SK-N-SH (cell line): ENCODE data around the gene TFAP2D. TPM values are rescaled to one million over a fixed set of nuclear protein-coding genes. Genes with fewer than 3 reads are reported as not detected.

ENCODE experiments used
- CTCF ChIA-PET: fragments of 300-600, 350-600 bp; formaldehyde crosslinking; extraction: SDS; loops from one replicate; lab custom pipeline; 2021; lab: Yijun Ruan, JAX
- POLR2A ChIA-PET: fragments of 350-600 bp; sonication (Branson Sonifier 250); formaldehyde crosslinking; extraction: SDS; loops from one replicate; lab custom pipeline; 2020; ENCODE audit warnings: antibody characterized with exemption, inconsistent platforms; lab: Yijun Ruan, JAX
- DNase-seq: peaks from one replicate; pipeline ENCODE4 v3.0.0; 2012
- H2AFZ ChIP-seq: fragments of 200-600 bp; sonication (generic); 2 replicates; pipeline ENCODE4 v1.8.1; 2016; ENCODE audit warnings: antibody characterized with exemption, mild to moderate bottlenecking, low read depth
- H3F3A ChIP-seq: fragments of 200-600 bp; sonication (generic); replicated peaks from 2 replicates; pipeline ENCODE3; 2016; ENCODE audit warnings: antibody characterized with exemption, mild to moderate bottlenecking; ENCODE audit not compliant: insufficient read depth
- H3K27ac ChIP-seq, 2 experiments: fragments of 200-500 bp in 1 of 2; fragments of 200-600 bp in 1 of 2; sonication (Bioruptor generic) in 1 of 2; sonication (generic), shearing (Covaris generic) in 1 of 2; 2 replicates each; pipeline versions ENCODE4 v1.5.1 to v1.6.1; 2014 to 2016; ENCODE audit warnings: low read depth in 2 of 2, inconsistent platforms in 1 of 2, low read length in 1 of 2, mild to moderate bottlenecking in 1 of 2, mixed read lengths in 1 of 2
- H3K27me3 ChIP-seq: fragments of 200-600 bp; sonication (generic), shearing (Covaris generic); 2 replicates; pipeline ENCODE4 v1.6.1; 2016; ENCODE audit warnings: mixed run types; ENCODE audit not compliant: insufficient read depth
- H3K36me3 ChIP-seq, 2 experiments: fragments of 200-500 bp in 1 of 2; fragments of 200-600 bp in 1 of 2; sonication (Bioruptor generic) in 1 of 2; sonication (generic) in 1 of 2; replicated peaks in 1 of 2; 2 replicates each; pipeline versions ENCODE3 to v1.5.1; 2014 to 2016; ENCODE audit warnings: low read length in 1 of 2, mild to moderate bottlenecking in 1 of 2; ENCODE audit not compliant: insufficient read depth in 2 of 2, control insufficient read depth in 1 of 2
- H3K4me1 ChIP-seq, 2 experiments: fragments of 200-500 bp in 1 of 2; fragments of 200-600 bp in 1 of 2; sonication (Bioruptor generic) in 1 of 2; sonication (generic), shearing (Covaris generic) in 1 of 2; 2 replicates each; pipeline versions ENCODE4 v1.5.1 to v1.6.1; 2014 to 2016; ENCODE audit warnings: low read depth in 1 of 2, low read length in 1 of 2, mixed run types in 1 of 2; ENCODE audit not compliant: insufficient read depth in 2 of 2, control insufficient read depth in 1 of 2
- H3K4me2 ChIP-seq: fragments of 200-600 bp; sonication (generic), shearing (Covaris generic); 2 replicates; pipeline ENCODE4 v1.6.1; 2017; ENCODE audit warnings: mixed run types
- H3K4me3 ChIP-seq, 2 experiments: fragments of 200-500 bp in 1 of 2; fragments of 200-600 bp in 1 of 2; sonication (Bioruptor generic) in 1 of 2; sonication (generic), shearing (Covaris generic) in 1 of 2; 2 replicates each; pipeline versions ENCODE4 v1.5.1 to v1.8.1; 2014 to 2016; ENCODE audit warnings: low read depth in 2 of 2, inconsistent platforms in 1 of 2, low read length in 1 of 2, mild to moderate bottlenecking in 1 of 2, mixed read lengths in 1 of 2, moderate library complexity in 1 of 2
- H3K79me2 ChIP-seq: fragments of 200-600 bp; sonication (generic); 2 replicates; pipeline ENCODE4 v1.8.1; 2017; ENCODE audit warnings: mild to moderate bottlenecking; ENCODE audit not compliant: insufficient read depth
- H3K9ac ChIP-seq: fragments of 200-600 bp; sonication (generic); 2 replicates; pipeline ENCODE4 v1.6.1; 2017; ENCODE audit warnings: mixed run types
- H3K9me2 ChIP-seq: fragments of 200-600 bp; sonication (generic); 2 replicates; pipeline ENCODE4 v1.6.1; 2017; ENCODE audit warnings: mixed run types
- H3K9me3 ChIP-seq: fragments of 200-600 bp; sonication (generic); 2 replicates; pipeline ENCODE4 v1.6.1; 2017; ENCODE audit warnings: mixed run types, mild to moderate bottlenecking, moderate library complexity
- H4K20me1 ChIP-seq: fragments of 200-600 bp; sonication (generic); 2 replicates; pipeline ENCODE4 v1.6.1; 2017; ENCODE audit warnings: mild to moderate bottlenecking, mixed run types; ENCODE audit not compliant: insufficient read depth
- CHD2 ChIP-seq: fragments of 150-350 bp; IDR thresholded peaks from 2 replicates; pipeline ENCODE4 v1.6.1; 2018; ENCODE audit warnings: low read length; ENCODE audit not compliant: partially characterized antibody
- ELF1 ChIP-seq: IDR thresholded peaks from 2 replicates; pipeline ENCODE4 v1.4.0; 2012
- EP300 ChIP-seq, 2 experiments: IDR thresholded peaks; 2 replicates each; pipeline versions ENCODE4 v1.4.0 to v1.6.1; 2012; ENCODE audit warnings: borderline replicate concordance in 1 of 2, low read depth in 1 of 2, low read length in 1 of 2
- FOSL2 ChIP-seq: IDR thresholded peaks from 2 replicates; pipeline ENCODE4 v1.4.0; 2012; ENCODE audit warnings: low read depth, mild to moderate bottlenecking, moderate library complexity, borderline replicate concordance
- FOXJ3 ChIP-seq: sonication (generic); formaldehyde crosslinking; IDR thresholded peaks from 2 replicates; pipeline ENCODE4 v1.5.1; 2020; ENCODE audit warnings: mild to moderate bottlenecking, missing genetic modification reagents
- FOXM1 ChIP-seq: IDR thresholded peaks from 2 replicates; pipeline ENCODE4 v1.4.0; 2012; ENCODE audit warnings: low read depth, mild to moderate bottlenecking
- GATA2 ChIP-seq: sonication (generic); formaldehyde crosslinking; IDR thresholded peaks from 2 replicates; pipeline ENCODE4 v1.5.0; 2020; ENCODE audit warnings: mild to moderate bottlenecking, missing genetic modification reagents
- JUND ChIP-seq: IDR thresholded peaks from 2 replicates; pipeline ENCODE4 v1.4.0; 2012
- MAX ChIP-seq: IDR thresholded peaks from 2 replicates; pipeline ENCODE4 v1.4.0; 2012; ENCODE audit warnings: low read depth
- MEF2A ChIP-seq: IDR thresholded peaks from 2 replicates; pipeline ENCODE4 v1.4.0; 2012; ENCODE audit warnings: low read depth, borderline replicate concordance
- NFIC ChIP-seq: IDR thresholded peaks from 2 replicates; pipeline ENCODE4 v1.4.0; 2012; ENCODE audit warnings: borderline replicate concordance
- RAD21 ChIP-seq: IDR thresholded peaks from 2 replicates; pipeline ENCODE4 v1.6.1; 2012; ENCODE audit warnings: mild to moderate bottlenecking, low read length
- REST ChIP-seq: IDR thresholded peaks from 2 replicates; pipeline ENCODE4 v1.6.1; 2012; ENCODE audit warnings: mild to moderate bottlenecking, low read depth, low read length, moderate library complexity
- RXRA ChIP-seq: IDR thresholded peaks from 2 replicates; pipeline ENCODE4 v1.4.0; 2012; ENCODE audit warnings: low read depth, mild to moderate bottlenecking, borderline replicate concordance
- TAF1 ChIP-seq: IDR thresholded peaks from 2 replicates; pipeline ENCODE4 v1.6.1; 2012; ENCODE audit warnings: low read depth, mild to moderate bottlenecking, low read length, moderate library complexity, borderline replicate concordance
- TEAD4 ChIP-seq: IDR thresholded peaks from 2 replicates; pipeline ENCODE4 v1.4.0; 2012; ENCODE audit warnings: mild to moderate bottlenecking, borderline replicate concordance; ENCODE audit not compliant: insufficient read depth
- USF2 ChIP-seq: fragments of 150-350 bp; IDR thresholded peaks from 2 replicates; pipeline ENCODE4 v1.6.1; 2017; ENCODE audit warnings: antibody characterized with exemption, low read length, low read depth, borderline replicate concordance
- WGBS: methylation state at CpG from one replicate; pipeline ENCODE4 v1.1.6; 2017; ENCODE audit warnings: low lambda C conversion rate; 5-methylcytosine and 5-hydroxymethylcytosine counted together
- polyA plus RNA-seq, 3 experiments: library from polyadenylated mRNA; depleted of rRNA; stranded (reverse); fragments of >200 nt; gene quantifications; 2 replicates each; pipeline ENCODE4 v1.2.3, GENCODE V29; 2012
- TF ChIP-seq, protein P1 (sequence below): IDR thresholded peaks from 2 replicates; pipeline ENCODE4 v1.4.0; 2012; ENCODE audit warnings: low read depth, borderline replicate concordance
- TF ChIP-seq, protein P2 (sequence below): IDR thresholded peaks from 2 replicates; pipeline ENCODE4 v1.4.0; 2012; ENCODE audit warnings: low read depth, borderline replicate concordance
- TF ChIP-seq, protein P3 (sequence below): IDR thresholded peaks from 2 replicates; pipeline ENCODE4; 2012

The TFAP2D gene
- polyA plus RNA-seq, 1 of the 3 experiments (the other 2 are of a cell fraction), result not detected

GRCh38 chr6:50681213-50681824 lies 32.0 kb upstream of the TFAP2D start (continued):
- TF ChIP-seq, protein P1, sequence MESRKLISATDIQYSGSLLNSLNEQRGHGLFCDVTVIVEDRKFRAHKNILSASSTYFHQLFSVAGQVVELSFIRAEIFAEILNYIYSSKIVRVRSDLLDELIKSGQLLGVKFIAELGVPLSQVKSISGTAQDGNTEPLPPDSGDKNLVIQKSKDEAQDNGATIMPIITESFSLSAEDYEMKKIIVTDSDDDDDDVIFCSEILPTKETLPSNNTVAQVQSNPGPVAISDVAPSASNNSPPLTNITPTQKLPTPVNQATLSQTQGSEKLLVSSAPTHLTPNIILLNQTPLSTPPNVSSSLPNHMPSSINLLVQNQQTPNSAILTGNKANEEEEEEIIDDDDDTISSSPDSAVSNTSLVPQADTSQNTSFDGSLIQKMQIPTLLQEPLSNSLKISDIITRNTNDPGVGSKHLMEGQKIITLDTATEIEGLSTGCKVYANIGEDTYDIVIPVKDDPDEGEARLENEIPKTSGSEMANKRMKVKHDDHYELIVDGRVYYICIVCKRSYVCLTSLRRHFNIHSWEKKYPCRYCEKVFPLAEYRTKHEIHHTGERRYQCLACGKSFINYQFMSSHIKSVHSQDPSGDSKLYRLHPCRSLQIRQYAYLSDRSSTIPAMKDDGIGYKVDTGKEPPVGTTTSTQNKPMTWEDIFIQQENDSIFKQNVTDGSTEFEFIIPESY, result no peak
- TF ChIP-seq TAF1 (no peak), EP300 (IDR thresholded peaks at IDR 0.05; ENCODE audit: borderline replicate concordance in 1 of 2, low read depth in 1 of 2, low read length in 1 of 2) (no peak)

GRCh38 chr6:50689210-50689609 lies 24.1 kb upstream of the TFAP2D start:
- H3F3A ChIP-seq, result no peaks in the 10 kb centered on the region
- H3K79me2 ChIP-seq, result no peaks in the 10 kb centered on the region
- DNase-seq, result no peak
- no peaks in the 10 kb centered on the region for H3K36me3 ChIP-seq
- H3K9me3 ChIP-seq, result no peaks in the 10 kb centered on the region
- H3K9me2 ChIP-seq, result no peaks in the 10 kb centered on the region
- H3K4me3 ChIP-seq, result no peak overlapping the region
- H3K4me1 ChIP-seq, result no peaks in the 10 kb centered on the region
- WGBS, result 36% methylated on average over 3 of the region's 3 CpGs
- ChIA-PET CTCF (interaction anchor here (1.8 kb wide), 1 partner anchor 32 kb away, joined by 4 read pairs; no protein-coding TSS in a partner anchor), POLR2A (no interaction called here)
- H4K20me1 ChIP-seq, result no peaks in the 10 kb centered on the region
- no peak overlapping the region for H2AFZ ChIP-seq
- H3K27me3 ChIP-seq, result no peaks in the 10 kb centered on the region
- H3K4me2 ChIP-seq, result no peak overlapping the region
- no peak overlapping the region for H3K9ac ChIP-seq
- no peak overlapping the region for H3K27ac ChIP-seq
- TF ChIP-seq CHD2 (no peak), JUND (no peak), REST (no peak), FOSL2 (no peak), FOXJ3 (CRISPR knock-in tag) (no peak), NFIC (no peak), MAX (no peak), EP300 (IDR thresholded peaks at IDR 0.05; ENCODE audit: borderline replicate concordance in 1 of 2, low read depth in 1 of 2, low read length in 1 of 2) (no peak), ELF1 (no peak), RXRA (no peak), MEF2A (no peak), TEAD4 (no peak), USF2 (no peak), GATA2 (no peak), RAD21 (no peak), FOXM1 (no peak)
- TF ChIP-seq, protein P1, result no peak
- TF ChIP-seq, protein P2, sequence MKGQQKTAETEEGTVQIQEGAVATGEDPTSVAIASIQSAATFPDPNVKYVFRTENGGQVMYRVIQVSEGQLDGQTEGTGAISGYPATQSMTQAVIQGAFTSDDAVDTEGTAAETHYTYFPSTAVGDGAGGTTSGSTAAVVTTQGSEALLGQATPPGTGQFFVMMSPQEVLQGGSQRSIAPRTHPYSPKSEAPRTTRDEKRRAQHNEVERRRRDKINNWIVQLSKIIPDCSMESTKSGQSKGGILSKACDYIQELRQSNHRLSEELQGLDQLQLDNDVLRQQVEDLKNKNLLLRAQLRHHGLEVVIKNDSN, result no peak
- TF ChIP-seq, protein P3, sequence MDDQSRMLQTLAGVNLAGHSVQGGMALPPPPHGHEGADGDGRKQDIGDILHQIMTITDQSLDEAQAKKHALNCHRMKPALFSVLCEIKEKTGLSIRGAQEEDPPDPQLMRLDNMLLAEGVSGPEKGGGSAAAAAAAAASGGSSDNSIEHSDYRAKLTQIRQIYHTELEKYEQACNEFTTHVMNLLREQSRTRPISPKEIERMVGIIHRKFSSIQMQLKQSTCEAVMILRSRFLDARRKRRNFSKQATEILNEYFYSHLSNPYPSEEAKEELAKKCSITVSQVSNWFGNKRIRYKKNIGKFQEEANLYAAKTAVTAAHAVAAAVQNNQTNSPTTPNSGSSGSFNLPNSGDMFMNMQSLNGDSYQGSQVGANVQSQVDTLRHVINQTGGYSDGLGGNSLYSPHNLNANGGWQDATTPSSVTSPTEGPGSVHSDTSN, result no peak
